GM10847 (cell line): Measurements from ENCODE around the gene TTLL11.

Experiments used
- POLR2A ChIP-seq: IDR thresholded peaks from 2 replicates; pipeline ENCODE4 v1.6.1; 2011; ENCODE audit not compliant: insufficient read length; ENCODE audit errors: extremely low read depth

Gene TTLL11

DNA sequence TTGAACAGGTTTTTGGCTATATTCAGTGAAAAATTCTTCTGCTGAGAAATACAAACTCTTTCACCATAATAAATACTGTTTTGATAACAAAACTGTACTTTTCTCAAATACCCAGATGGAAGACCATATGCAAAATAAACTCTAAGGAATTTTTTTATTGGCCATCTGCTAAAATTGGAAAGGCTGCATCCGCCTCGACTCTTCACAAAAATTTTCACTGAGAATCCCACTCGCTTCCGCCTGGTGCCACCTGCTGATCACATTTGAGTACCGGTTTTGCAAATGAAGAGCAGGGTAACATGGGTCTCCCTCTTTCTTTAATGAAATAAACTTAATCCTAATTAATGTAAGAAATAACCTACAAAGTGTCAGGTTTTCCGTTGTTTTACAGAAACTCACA is 76.4 kb downstream of the TTLL11 start:
- TF ChIP-seq POLR2A: no peak

GRCh38 chr9:122016309-122016708 is 76.8 kb downstream of the TTLL11 start:
- TF ChIP-seq POLR2A: no peak

DNA sequence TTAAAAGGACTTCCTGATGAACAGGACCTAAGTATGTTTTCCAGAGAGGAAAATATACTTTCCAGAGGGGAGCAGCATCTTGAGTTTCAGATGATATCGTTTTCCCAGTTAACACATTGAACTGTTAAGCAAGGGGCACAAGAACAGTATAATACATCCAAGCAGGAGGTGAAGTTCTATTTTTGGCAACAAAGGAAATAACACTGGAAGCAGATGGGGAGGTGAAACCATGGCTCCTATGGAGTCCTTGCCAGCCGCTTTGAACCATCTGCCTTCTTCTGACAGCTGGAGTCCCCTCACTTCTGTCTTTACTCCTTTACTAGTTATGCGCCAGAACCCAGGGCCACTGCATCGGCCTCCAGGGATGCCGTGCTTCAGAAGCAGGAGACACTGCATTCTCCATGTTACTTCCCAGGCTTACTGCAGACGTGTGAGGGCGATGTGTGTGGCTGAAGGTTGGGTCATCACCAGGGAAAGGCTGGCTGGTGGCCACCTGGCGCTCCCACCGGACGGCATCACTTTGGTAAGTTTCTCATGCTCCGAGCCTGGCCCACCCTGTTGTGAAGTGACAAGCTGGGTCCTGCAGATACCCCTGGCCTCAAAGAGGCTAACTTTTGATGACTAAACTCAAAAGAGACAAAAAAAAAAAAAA is 77.8 kb downstream of the TTLL11 start:
- TF ChIP-seq POLR2A: no peak

- no peak for TF ChIP-seq POLR2A
Observed at GRCh38 chr9:122011818-122012498, 81.2 kb downstream of the TTLL11 start.

DNA sequence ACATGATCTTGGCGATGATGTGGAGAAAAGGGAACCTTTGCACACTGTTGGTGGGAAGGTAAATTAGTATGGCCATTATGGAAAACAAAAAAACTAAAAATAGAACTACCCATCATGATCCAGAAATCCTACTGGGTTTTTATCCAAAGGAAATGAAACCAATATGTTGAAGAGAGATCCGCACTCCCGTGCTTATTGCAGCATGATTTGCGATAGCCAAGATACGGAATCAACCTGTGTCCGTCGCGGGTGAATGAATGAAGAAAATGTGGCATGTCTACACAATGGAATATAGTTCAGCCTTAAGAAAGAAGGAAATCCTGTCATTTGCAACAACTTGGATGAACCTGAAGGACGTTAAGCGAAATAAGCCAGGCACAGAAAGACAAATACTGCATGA is 84.5 kb downstream of the TTLL11 start:
- no peak for TF ChIP-seq POLR2A

DNA sequence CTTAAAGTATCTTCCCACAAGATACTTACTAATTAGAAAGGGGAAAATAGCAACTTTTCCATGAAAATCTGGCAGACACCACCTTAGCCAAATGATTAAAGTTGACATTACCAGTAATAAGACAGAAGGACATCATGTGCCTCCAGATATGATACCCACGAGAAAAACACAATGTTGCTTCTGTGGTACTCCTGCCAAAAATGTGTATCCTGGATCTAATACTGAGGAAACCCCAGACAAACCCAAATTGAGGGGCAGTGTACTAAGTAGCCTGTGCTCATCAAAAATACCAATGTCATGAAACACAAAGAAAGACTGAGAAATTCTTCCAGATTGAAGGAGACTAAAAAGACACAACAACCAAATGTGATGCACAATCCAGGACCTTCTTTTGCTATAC is 85.3 kb downstream of the TTLL11 start:
- TF ChIP-seq POLR2A: no peak

DNA sequence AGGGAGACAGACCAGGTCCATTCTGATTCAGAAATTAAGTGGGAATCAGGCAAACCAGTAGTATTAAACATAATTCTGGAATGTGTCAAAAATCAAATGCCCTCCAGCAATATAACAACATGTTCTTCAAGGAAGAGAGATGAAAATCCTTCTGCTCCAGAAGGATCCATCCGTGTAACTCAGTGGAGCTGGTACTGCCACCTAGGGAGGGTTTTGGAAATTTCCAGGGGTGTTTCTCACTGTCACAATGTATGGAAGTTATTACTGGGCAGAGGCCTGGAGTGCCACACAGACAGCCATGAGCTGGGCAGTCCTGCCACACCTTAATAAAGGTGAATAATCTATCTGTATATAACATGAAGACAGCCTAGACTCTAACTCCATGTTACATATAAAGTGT is 87.5 kb downstream of the TTLL11 start:
- no peak for TF ChIP-seq POLR2A

DNA sequence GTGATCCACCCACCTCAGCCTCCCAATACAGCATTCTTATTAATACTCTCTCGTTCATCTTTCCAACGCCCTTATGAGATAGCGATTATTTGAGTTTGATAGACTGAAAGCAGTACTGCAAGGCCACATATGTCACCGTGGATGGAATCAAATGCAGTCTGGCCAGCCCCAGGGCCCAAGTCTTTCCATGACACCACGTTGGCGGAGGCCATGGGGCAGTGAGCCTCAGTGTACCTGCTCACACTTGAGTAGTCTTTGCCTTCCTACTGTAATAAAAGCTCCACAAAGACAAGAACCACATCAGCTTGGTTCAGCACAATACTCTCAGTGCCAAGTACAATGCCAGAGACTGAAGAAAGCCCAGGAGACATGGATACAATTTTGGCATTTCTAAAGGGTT is 88.5 kb downstream of the TTLL11 start:
- TF ChIP-seq POLR2A: no peak

DNA sequence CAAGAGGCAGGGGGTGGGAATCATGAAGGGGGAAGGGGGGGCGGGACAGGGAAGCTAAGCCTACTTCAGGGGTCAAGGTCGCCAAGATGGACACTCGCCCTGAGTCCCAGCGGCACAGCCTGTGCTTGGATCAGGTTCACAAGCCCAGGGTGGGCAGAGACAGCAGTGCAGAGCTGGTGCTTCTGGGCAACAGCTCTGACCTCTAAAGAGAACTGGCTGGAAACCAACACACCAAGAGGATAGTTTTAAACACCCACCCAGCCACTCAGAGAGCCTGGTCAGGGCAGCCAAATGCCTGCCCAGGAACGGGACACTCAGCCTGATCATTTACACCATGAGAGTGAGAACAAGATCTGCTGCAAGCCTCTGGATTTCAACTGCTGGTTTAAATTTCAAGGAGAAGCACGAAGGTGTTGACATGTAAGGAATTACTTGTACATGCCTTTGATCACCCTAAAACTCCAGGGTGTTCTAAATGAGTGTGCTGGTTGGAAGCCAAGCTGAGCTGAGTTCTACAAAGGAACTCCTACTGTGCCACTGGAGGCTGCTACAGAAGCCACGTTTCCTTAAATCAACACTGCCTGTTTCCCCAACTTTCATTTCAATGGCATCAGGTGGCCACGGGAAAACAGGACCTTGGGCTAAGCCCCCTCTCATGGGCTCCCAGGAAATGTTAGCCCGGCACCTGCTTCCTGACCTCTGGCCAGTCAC is 91.5 kb downstream of the TTLL11 start:
- TF ChIP-seq POLR2A: no peak

DNA sequence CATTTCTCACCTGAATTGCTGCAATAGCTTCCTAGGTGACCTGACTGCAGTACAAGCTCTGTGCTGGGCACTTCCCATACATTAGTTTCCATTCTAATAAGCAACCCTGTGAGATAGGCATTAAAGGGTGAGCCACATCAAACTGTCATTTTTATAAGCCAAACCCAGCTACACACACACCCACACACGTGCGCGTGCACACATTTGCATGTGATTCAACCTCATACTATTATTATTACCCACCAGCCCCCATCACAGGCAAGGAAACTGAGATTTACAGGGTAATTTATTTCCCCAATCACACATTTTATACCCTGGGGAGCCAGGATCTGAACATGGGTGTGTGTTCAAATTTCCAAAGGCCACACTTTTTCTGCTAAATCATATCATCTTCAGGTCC is 93.6 kb downstream of the TTLL11 start:
- no peak for TF ChIP-seq POLR2A

DNA sequence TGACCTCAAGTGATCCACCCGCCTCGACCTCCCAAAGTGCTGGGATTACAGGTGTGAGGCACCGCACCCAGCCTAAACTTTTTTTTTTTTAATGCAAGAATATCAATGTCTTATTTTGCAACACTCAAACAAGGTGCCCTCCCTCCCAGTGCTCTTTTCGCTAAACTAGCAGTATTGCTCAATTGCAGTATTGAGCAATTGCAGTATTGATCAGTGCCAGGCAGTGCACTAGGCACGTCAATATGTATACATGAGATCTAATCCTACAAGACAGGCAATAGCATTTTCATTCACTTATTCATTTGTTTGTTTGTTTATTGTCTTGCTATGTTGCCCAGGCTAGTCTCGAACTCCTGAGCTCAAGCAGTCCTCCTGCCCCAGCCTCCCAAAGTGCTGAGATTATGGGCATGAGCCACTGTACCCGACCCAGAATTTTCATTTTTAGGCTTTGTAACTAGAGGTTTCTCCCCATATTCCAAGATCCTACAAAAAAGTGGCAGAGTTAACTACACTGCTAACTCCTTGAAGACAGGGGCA is 94.5 kb downstream of the TTLL11 start:
- TF ChIP-seq POLR2A: no peak

- TF ChIP-seq POLR2A: no peak
Observed at GRCh38 chr9:121997791-121998190, 95.3 kb downstream of the TTLL11 start.

GRCh38 chr9:121996783-121997182 is 96.3 kb downstream of the TTLL11 start:
- no peak for TF ChIP-seq POLR2A

DNA sequence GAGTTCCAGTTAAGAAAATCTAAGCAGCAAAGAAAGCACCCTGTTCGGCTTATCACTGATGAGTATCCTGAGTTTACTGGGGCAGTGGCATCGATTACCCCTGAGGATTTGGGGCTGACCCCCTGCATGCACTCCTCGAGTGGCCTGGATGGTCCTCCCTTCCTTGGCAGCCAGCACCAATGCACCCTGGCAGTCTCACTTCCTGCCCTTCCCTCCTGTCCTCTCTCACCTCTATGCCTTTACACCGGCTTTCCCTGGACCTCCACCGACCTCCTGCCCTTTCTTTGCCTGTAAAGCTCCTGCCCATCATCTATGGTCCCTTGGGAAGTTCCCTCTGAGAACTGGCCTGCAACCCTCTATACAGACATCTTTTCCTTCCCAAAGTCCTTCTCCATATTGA is 97.1 kb downstream of the TTLL11 start:
- no peak for TF ChIP-seq POLR2A

GRCh38 chr9:121992571-121993212 is 100.4 kb downstream of the TTLL11 start:
- no peak for TF ChIP-seq POLR2A

DNA sequence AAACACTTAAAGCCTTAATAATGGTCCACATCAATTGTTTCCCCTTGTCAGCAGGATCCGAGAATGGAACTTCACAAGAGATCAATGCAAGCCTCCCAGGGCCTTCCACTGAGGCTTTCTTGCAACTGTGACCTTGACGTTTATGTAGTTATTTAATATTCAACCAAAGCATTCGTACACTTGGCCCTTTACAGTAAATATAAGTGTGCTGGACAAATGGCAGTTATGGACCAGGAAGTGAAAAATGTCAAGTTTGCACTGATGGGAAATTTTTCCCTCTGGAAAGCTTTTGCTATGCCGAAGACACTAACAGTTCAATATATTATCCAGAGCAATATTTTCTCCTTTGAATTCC is 101.8 kb downstream of the TTLL11 start:
- TF ChIP-seq POLR2A: no peak
